Heart left ventricle (tissue), 16 donors: Measurements from ENCODE around the gene UGT1A7. TPM values are rescaled to one million over a fixed set of nuclear protein-coding genes. Genes with fewer than 3 reads are reported as not detected.

Source experiments
- ATAC-seq, 4 donors: fragments of 200-7000 bp; cut with Tn5 transposase; one replicate each; pipeline ENCODE4 v1.9.1; 2020 to 2022; ENCODE audit warnings: moderate library complexity in 4 of 4, mild to moderate bottlenecking in 3 of 4, moderate number of reproducible peaks in 1 of 4
- DNase-seq, 5 donors: peaks; one replicate each; pipeline ENCODE4 v3.0.0-alpha.2; 2020
- H3K27ac ChIP-seq, 12 donors: fragments of 200-600 bp; sonication (generic) in 4 of 12; one replicate each; pipeline versions ENCODE4 v1.5.0 to v1.8.0; 2016 to 2022; ENCODE audit warnings: mild to moderate bottlenecking in 2 of 12
- H3K27me3 ChIP-seq, 9 donors: fragments of 200-600 bp; sonication (generic) in 2 of 9; one replicate each; pipeline versions ENCODE4 v1.5.1 to v1.8.0; 2016 to 2022; ENCODE audit warnings: mild to moderate bottlenecking in 3 of 9
- H3K36me3 ChIP-seq, 9 donors: fragments of 200-600 bp; sonication (generic) in 2 of 9; one replicate each; pipeline versions ENCODE4 v1.5.0 to v1.8.0; 2018 to 2022; ENCODE audit warnings: mild to moderate bottlenecking in 2 of 9
- H3K4me1 ChIP-seq, 12 donors: fragments of 200-600 bp; sonication (generic) in 4 of 12; one replicate each; pipeline versions ENCODE4 v1.5.0 to v1.8.0; 2016 to 2022; ENCODE audit warnings: mild to moderate bottlenecking in 3 of 12
- H3K4me3 ChIP-seq, 12 donors: fragments of 200-600 bp; sonication (generic) in 4 of 12; one replicate each; pipeline versions ENCODE4 v1.5.0 to v1.8.0; 2017 to 2022; ENCODE audit warnings: mild to moderate bottlenecking in 9 of 12, moderate library complexity in 4 of 12
- H3K9me3 ChIP-seq, 12 donors: fragments of 200-600 bp; sonication (generic) in 4 of 12; one replicate each; pipeline versions ENCODE4 v1.5.0 to v1.8.0; 2016 to 2022; ENCODE audit warnings: mild to moderate bottlenecking in 1 of 12
- CTCF ChIP-seq, 12 donors: fragments of 200-600 bp; sonication (generic) in 4 of 12; IDR thresholded peaks; one replicate each; pipeline versions ENCODE4 v1.5.0 to v1.8.0; 2018 to 2022; ENCODE audit warnings: antibody characterized with exemption in 12 of 12, mild to moderate bottlenecking in 5 of 12
- POLR2A ChIP-seq, 2 donors: fragments of 450-650 bp; IDR thresholded peaks; one replicate each; pipeline ENCODE4 v1.6.1; 2017; ENCODE audit warnings: antibody characterized with exemption in 2 of 2, mild to moderate bottlenecking in 2 of 2, moderate library complexity in 2 of 2
- WGBS, 4 donors: extraction: QIAGEN DNeasy Blood & Tissue Kit in 2 of 4; methylation state at CpG; one replicate each; pipeline versions ENCODE4 v1.1.5 to v1.1.7; 2013 to 2018; 5-methylcytosine and 5-hydroxymethylcytosine counted together
- intact Hi-C, 10 donors: fragments of 100-400 bp; cut with DNase I; formaldehyde crosslinking; loops; one replicate each; pipeline versions ENCODE4 v1.11.1 to v1.14.2; 2022
- polyA plus RNA-seq, 2 donors: library from polyadenylated mRNA; stranded (reverse); fragments of 200-250 nt; gene quantifications; one replicate each; pipeline ENCODE4 v1.2.3, GENCODE V29; 2013
- total RNA-seq, 9 donors: library from RNA; depleted of rRNA in 2 of 9; stranded (reverse); fragments of >200 nt in 2 of 9; fragmentation: NEBNext Ultra II Directional in 3 of 9; extraction: Animal tissue kit (Norgen Biotek cat#: 25700) in 3 of 9; gene quantifications; one replicate each; pipeline versions ENCODE4 v1.1.0 to v1.2.4, GENCODE V29; 2016 to 2023
- donor health status: ischemic (EF 13 %, LVEDD 7.1; RV severe dilation, severe dysfunction).
- donor health status: healthy with polysubstance abuse.
- donor health status: DM: no; HTN: yes; CAD: no.
- donor health status: DM: no; HTN: no; CAD: no.
- donor health status: ischemic (EF 25% LVEDD 6.9; RV normal size, moderate dysfunction).
- donor health status: ischemic (EF 25% LVEDD 5.7; RV mildly dilated, moderate dysfunction).
- donor health status: healthy.
- donor health status: DM: yes; HTN: yes; CAD: no.
- donor health status: ischemic (EF 35%, LVEDD 5.7; RV mildly dilated, moderate dysfunction).
- donor health status: nonischemic (EF 11% LVEDD 7.7; RV severe dilation, severe dysfunction).
- donor health status: DM: yes; HTN: yes; CAD: no.
- donor health status: PGD.
- donor health status: ischemic (EF 29% LVEDD 5.4; RV normal size, mild dysfunction).
- donor health status: nonischemic (EF 23%, LVEDD 6.1; RV moderate dilation, normal function).

Gene UGT1A7
- total and polyA plus RNA-seq, 11 donors = not detected

DNA sequence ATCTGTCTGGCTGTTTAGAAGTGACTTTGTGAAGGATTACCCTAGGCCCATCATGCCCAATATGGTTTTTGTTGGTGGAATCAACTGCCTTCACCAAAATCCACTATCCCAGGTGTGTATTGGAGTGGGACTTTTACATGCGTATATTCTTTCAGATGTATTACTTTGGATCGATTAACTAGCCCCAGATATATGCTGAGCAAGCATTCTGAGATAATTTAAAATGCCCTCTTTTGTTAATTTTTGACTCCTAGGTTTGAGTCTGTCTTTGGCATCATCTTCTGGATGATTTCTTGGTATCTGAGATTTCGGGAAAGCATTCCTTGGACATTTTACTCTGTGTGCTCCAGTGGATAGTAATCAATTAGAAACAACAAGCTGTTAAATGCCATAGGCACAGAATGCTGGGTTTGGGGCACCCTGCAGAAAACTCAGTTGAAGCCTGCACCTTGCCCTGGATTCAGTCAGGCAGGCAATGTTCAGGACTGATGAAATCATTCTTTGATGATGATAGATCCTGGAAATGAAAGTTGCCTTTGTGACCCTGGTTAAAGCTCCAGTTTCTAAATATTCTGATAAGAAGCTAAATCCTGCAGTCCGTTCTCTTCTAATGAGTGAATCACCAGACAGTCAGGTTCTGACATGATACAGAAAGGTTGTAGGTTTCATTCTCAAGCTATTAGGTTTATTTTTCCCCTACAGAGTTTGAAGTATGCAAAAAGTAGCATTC lies 79.5 kb downstream of the UGT1A7 start:
- Histone ChIP-seq H3K27me3 (peaks cover 0 to 18% (median 0%) of the 10 kb centered on the region in 9 donors), H3K36me3 (no peaks in the 10 kb centered on the region), H3K9me3 (no peaks in the 10 kb centered on the region), H3K27ac (no peak overlapping the region), H3K4me3 (no peak overlapping the region), H3K4me1 (no peaks in the 10 kb centered on the region)
- TF ChIP-seq CTCF (IDR thresholded peaks at IDR 0.05) (no peak), POLR2A (IDR thresholded peaks at IDR 0.05) (no peak)
- intact Hi-C loops = no loop called here
- DNase-seq = no peak
- no peak for ATAC-seq
- 68 to 77% (median 73%) methylated on average over 4 of the region's 4 CpGs for WGBS, 4 donors

DNA sequence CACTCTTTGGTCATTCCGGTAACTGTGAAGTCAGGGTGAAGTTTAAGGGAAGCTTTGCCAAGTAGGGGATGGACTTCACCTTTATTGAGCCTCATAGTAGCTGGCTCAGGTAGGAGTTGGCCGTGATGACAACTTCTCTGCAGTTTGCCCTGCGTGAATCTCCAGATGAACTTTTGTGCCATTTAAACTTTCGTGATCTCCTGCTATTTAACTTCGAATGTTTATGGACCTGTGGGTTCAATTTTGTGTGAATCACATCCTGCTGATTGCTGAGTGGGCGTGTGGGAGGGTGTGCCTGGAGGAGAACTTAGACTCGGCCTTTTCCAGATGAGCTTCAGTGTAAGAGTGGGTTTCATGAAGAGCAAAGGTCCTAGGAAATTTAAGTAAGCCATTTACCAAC lies 82.6 kb downstream of the UGT1A7 start:
- H3K4me1 ChIP-seq = no peaks in the 10 kb centered on the region
- intact Hi-C loops = no loop called here
- DNase-seq (no peak), ATAC-seq (no peak)
- no peaks in the 10 kb centered on the region for H3K36me3 ChIP-seq
- TF ChIP-seq POLR2A (IDR thresholded peaks at IDR 0.05) = no peak
- no peak for TF ChIP-seq CTCF (IDR thresholded peaks at IDR 0.05)
- no peak overlapping the region for H3K4me3 ChIP-seq
- peaks cover 0 to 21% (median 0%) of the 10 kb centered on the region in 9 donors for H3K27me3 ChIP-seq
- no peak overlapping the region for H3K27ac ChIP-seq
- WGBS, 4 donors = 66 to 74% (median 69%) methylated on average over 7 of the region's 7 CpGs
- H3K9me3 ChIP-seq = no peaks in the 10 kb centered on the region

GRCh38 chr2:233764761-233765160 lies 83.1 kb downstream of the UGT1A7 start:
- TF ChIP-seq CTCF (IDR thresholded peaks at IDR 0.05) (no peak), POLR2A (IDR thresholded peaks at IDR 0.05) (no peak)
- intact Hi-C loops = no loop called here
- no peaks in the 10 kb centered on the region for H3K36me3 ChIP-seq
- H3K9me3 ChIP-seq = no peaks in the 10 kb centered on the region
- whole genome bisulfite sequencing, 4 donors = 30 to 61% (median 49%) methylated on average over 3 of the region's 3 CpGs
- H3K4me3 ChIP-seq = no peak overlapping the region
- no peak for DNase-seq
- H3K27ac ChIP-seq = no peak overlapping the region
- ATAC-seq = no peak
- peaks cover 0 to 21% (median 0%) of the 10 kb centered on the region in 9 donors for H3K27me3 ChIP-seq
- H3K4me1 ChIP-seq = no peaks in the 10 kb centered on the region

- ATAC-seq (no peak), DNase-seq (no peak)
- no peaks in the 10 kb centered on the region for H3K9me3 ChIP-seq
- no peak overlapping the region for H3K4me3 ChIP-seq
- H3K4me1 ChIP-seq = no peaks in the 10 kb centered on the region
- WGBS, 4 donors = 69 to 77% (median 72%) methylated on average over 4 of the region's 4 CpGs
- no peaks in the 10 kb centered on the region for H3K36me3 ChIP-seq
- H3K27me3 ChIP-seq = peaks cover 0 to 21% (median 0%) of the 10 kb centered on the region in 9 donors
- no peak for TF ChIP-seq CTCF (IDR thresholded peaks at IDR 0.05)
- TF ChIP-seq POLR2A (IDR thresholded peaks at IDR 0.05) = no peak
- no peak overlapping the region for H3K27ac ChIP-seq
- intact Hi-C loops = no loop called here
These were observed 84.7 kb downstream of the UGT1A7 start for GRCh38 chr2:233766416-233766815.
